ENCODE data around the gene FER1L5. TPM values are rescaled to one million over a fixed set of nuclear protein-coding genes. Genes with fewer than 3 reads are reported as not detected.
A peak's percentile ranks its signal among the peaks of the same experiment; 100 is the strongest.

Gene FER1L5
- total and polyA plus RNA-seq, 9 of the 15 experiments (the other 6 are each of a cell fraction or from before 2014, with no cell fraction given), result 0.01 TPM; not detected in 6

DNA sequence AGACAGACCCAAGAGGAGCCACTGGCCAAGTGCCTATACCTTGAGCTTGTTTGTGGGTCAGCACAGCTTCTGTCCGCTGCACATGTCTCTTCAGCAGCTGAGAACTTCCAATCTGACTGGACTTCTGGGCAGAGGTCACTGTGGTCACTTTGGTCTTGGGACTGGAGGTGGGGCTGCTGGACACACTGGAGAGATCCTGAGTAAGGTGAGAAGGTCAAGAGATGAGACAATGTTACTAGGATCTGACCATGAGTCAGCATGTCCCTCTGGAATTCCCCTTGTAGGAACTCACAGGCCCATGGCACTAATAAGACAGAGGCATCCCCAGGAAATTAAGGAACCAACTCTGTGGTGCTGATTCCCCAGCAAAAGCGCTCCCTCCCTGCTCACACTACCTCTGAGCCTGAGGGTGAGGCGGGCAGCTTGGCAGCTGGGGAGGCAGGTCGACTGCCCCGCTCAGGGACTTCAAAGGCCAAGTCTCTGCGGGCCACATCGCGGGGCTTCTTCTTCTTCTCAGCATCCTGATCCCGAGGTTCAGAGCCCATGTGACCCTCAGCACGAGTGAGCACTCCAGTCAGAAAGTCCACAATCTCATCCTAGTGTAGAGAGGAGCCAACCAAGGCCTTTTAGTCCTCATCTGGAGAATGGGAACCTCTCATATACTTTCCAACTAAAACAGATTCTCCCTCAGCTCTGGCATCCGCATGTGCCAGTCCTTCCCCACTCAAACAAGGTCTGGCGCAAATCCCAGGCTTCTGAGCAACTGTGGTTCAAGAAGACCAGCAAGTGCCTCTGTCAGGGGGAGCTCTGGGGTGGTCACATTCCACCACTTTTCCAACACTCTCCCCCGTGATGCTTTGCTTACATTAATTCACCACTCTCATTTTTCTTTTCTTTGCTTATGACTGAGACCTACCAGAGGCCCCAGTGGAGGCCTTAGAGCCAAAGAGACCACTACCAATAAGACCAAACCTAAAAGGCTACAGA, 33.8 kb upstream of the FER1L5 start (continued):
- TF ChIP-seq ARID2 (IDR thresholded peaks at IDR 0.05) (no peak), POLR2G (IDR thresholded peaks at IDR 0.05; ENCODE audit: low read depth, low read length) (no peak), ZNF263 (CRISPR knock-in tag; IDR thresholded peaks at IDR 0.05; ENCODE audit: borderline replicate concordance) (no peak), NFE2 (IDR thresholded peaks at IDR 0.05; ENCODE audit: low read depth) (0 out of 2 replicates have a peak, but pooled peaks have one; percentile 44), ZC3H11A (IDR thresholded peaks at IDR 0.05; ENCODE audit: low read depth, low read length) (no peak), ZNF444 (CRISPR knock-in tag; IDR thresholded peaks at IDR 0.05) (no peak), CREM (IDR thresholded peaks at IDR 0.05; ENCODE audit: low read depth) (no peak), SETDB1 (IDR thresholded peaks at IDR 0.05; ENCODE audit: low read length) (no peak), ZBTB9 (CRISPR knock-in tag; IDR thresholded peaks at IDR 0.05) (no peak), HMGXB4 (CRISPR knock-in tag; IDR thresholded peaks at IDR 0.05) (no peak), NR0B1 (IDR thresholded peaks at IDR 0.05; ENCODE audit: partially characterized antibody) (no peak), CBX1 (IDR thresholded peaks at IDR 0.05; ENCODE audit: low read depth) (no peak), TEAD1 (CRISPR knock-in tag; IDR thresholded peaks at IDR 0.05) (no peak)
- TF ChIP-seq, protein P1, sequence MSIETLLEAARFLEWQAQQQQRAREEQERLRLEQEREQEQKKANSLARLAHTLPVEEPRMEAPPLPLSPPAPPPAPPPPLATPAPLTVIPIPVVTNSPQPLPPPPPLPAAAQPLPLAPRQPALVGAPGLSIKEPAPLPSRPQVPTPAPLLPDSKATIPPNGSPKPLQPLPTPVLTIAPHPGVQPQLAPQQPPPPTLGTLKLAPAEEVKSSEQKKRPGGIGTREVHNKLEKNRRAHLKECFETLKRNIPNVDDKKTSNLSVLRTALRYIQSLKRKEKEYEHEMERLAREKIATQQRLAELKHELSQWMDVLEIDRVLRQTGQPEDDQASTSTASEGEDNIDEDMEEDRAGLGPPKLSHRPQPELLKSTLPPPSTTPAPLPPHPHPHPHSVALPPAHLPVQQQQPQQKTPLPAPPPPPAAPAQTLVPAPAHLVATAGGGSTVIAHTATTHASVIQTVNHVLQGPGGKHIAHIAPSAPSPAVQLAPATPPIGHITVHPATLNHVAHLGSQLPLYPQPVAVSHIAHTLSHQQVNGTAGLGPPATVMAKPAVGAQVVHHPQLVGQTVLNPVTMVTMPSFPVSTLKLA (conservative IDR thresholded peaks at IDR 0.05), result no peak
